ENCODE results near the gene MAP3K14. TPM values are rescaled to one million over a fixed set of nuclear protein-coding genes. Genes with fewer than 3 reads are reported as not detected.
"Not testable (repeated sequence)": the region's sequence is repeated elsewhere in the genome, so short reads cannot be mapped to it uniquely, and the experiment has no call there.

The MAP3K14 gene
- total RNA-seq, 1 donor from 2014 or later, result 8.7 TPM

GRCh38 chr17:45261577-45262515, 55.0 kb downstream of the MAP3K14 start, which contains the start of gene SPATA32:
TSS of gene SPATA32 (minus strand) at chr17:45262094. CDS start at chr17:45262016, 78 bp downstream.
- no peak for DNase-seq (ENCODE audit: low spot score)

DNA sequence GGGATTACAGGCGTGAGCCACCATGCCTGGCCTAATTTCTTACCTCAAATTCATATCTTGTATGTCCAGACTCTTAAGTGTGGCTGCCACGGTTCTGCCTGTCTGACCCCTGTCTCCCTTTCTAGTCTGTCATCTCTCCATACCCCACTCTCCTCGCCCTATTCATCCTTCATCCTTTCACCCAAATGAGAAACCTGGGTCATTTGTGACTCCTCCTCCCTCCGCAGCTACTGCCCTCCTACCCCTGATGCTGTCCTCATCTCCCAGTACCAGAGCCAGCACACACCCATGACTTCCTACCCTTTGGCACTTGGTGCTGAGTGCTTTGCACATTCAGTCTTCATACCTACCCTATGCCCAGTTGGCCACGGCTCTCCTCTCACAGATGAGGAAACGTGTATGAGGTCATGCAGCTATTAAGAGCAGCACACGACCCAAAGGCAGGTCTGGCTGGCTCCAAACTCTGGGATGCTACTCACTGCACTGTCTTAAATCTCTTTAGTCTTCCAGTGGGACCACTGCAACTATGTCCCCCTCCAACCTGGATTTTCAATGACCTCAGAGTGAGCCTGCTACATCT, 56.5 kb downstream of the MAP3K14 start:
- DNase-seq (ENCODE audit: low spot score), result no peak

DNA sequence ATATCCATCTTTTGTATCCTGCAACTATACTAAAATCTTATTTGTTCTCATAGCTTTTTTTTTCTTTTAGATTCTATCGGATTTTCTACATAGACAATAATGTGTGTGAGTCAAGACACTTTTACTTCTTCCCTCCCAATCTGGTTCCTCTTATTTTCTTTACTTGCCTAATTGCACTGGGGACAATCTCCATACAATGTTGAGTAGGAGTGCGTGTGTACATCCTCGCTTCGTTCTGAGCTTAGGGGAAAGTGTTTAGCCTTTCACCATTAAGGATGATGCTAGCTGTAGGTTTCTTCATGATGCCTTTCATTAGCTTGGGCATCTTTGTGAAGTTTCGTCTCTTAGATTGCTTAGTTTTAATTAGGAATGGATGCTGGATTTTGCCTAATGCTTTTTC, 57.8 kb downstream of the MAP3K14 start:
- DNase-seq (ENCODE audit: low spot score), result no peak

GRCh38 chr17:45257115-45257514, 59.7 kb downstream of the MAP3K14 start:
- no peak for DNase-seq (ENCODE audit: low spot score)

DNA sequence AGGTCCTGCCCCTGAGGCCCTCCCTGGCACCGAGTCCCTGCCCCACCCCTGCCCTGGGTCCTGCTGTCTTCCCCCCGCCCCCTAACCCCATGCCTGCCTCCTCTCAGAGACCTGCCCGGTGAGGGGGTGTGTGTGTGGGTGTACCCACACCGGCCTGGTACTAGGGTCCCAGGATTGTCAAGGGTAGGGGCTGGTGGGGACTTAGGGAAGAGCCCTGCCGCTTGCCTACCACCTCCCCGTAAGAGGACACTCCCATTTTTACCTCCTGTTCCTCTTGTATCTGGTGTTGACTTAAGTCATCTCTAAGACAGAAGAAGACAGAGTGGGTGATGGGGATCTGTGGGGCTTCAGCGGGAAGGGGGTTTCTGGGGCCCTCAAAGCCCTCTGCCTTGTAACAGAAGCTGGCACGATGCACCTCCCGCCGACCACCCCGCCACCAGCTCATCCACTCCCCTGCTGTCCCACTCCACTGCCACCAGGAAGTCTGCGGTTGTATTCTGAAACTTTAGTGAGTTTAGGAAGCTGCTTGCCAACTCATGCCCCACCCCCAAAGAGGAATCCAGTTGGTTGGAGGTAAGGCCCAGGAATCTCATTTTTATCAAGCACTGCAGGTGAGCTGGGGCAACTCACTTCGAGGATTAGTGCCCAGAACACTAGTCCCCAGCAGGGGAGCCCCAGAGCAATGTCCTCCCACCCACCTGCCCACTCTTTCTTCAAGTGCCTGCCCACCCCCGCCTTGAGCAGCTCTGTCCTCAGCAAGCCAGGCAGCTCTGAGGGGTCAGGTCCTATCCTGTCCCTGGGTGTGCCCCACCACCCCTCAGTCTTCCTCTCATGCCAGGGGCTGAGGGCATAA, 60.5 kb downstream of the MAP3K14 start:
- no peak for DNase-seq (ENCODE audit: low spot score)

- no peak for DNase-seq (ENCODE audit: low spot score)
Observed at GRCh38 chr17:45255358-45255757, 61.5 kb downstream of the MAP3K14 start.

GRCh38 chr17:45253879-45254278, 62.9 kb downstream of the MAP3K14 start:
- no peak for DNase-seq (ENCODE audit: low spot score)

- not testable (repeated sequence) for DNase-seq (ENCODE audit: low spot score)
Observed at GRCh38 chr17:45253237-45253636, 63.6 kb downstream of the MAP3K14 start.

- no peak for DNase-seq (ENCODE audit: low spot score)
Observed at GRCh38 chr17:45251931-45252330, 64.9 kb downstream of the MAP3K14 start.

GRCh38 chr17:45248132-45248957, 68.5 kb downstream of the MAP3K14 start:
- no peak for DNase-seq (ENCODE audit: low spot score)

DNA sequence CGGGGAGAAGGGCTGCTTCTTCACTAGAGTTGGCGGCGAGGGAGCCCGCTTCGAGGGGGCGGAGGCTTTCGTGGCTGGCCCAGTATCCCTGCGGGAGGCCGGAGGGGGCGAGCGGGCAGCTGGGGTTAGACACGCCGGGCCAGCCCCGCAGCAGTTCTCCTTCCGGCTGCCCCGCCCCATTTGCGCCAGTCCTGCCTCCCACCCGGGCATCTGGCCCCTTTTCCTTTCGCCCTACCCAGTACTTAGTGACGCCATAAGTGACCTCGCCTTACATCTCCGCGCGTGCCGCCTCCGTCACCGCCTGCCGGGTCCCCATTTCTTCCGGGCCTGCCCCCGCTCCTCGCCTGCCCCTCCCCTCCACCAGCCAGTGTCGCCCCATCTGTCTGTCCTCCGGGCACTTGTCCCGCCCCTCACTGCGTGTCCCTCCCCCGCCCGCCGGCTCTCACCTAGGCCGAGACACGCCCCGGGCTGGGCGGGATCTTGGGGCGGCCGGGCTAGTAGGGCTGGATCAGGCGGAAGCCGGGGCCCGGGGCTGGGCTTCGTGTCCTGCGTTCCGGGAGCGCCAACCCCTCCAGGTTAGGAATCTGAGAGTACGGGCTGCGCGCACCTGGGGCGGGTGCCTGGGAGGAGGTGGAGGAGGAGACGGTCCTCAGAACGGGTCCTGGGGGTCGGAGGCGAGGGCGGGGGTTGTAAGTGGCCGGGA, 69.2 kb downstream of the MAP3K14 start:
- peak; percentile 96 for DNase-seq (ENCODE audit: low spot score)

- DNase-seq (ENCODE audit: low spot score), result no peak
Observed at GRCh38 chr17:45246861-45247428, 69.9 kb downstream of the MAP3K14 start.

DNA sequence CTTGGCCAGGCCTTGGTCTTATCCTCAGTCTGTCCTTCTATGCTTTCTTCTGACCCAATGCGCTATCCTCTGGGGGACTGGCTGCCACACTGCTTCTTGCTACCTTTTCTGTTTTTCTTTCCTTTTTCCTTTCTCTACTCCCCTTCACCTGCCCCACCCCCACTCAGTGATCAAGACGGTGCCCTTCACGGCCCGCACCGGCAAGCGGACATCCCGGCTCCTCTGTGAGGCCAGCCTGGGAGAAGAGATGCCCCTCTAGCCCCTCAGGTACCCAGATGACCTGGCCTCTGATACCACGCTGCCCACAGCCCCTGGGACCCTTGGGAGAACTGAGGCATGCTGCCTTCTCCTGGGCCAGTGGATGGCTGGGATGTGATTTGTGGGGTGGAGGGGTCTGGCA, 70.5 kb downstream of the MAP3K14 start:
- DNase-seq (ENCODE audit: low spot score), result no peak

DNA sequence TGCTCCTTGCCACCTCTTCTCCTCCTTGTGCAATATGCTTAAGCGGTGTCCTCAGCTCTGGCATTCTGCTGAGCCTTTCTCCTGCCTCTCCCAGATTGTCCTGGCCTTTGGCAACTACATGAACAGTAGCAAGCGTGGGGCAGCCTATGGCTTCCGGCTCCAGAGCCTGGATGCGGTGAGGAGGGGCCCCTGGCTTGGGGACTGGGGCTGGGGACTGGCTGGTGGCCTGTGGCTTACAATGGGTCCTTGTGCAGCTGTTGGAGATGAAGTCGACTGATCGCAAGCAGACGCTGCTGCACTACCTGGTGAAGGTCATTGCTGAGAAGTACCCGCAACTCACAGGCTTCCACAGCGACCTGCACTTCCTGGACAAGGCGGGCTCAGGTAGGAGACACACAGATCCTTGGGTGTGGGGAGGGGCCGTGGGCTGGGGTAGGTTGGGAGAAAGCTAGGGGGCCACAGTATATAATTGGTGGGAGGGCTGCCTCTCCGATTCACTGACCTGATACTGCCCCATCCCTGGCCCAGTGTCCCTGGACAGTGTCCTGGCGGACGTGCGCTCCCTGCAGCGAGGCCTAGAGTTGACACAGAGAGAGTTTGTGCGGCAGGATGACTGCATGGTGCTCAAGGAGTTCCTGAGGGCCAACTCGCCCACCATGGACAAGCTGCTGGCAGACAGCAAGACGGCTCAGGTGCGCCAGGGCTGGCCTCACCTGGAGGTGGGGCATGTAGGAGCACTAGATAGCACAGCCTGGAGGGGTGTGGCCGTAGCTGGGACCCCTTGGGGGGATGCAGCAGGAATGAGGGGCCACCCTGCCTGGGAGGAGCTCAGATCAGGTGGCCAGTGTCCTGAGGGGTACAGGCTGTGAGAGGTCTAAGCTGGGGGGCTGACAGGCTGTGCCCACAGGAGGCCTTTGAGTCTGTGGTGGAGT, 71.8 kb downstream of the MAP3K14 start:
- DNase-seq (ENCODE audit: low spot score), result no peak

DNA sequence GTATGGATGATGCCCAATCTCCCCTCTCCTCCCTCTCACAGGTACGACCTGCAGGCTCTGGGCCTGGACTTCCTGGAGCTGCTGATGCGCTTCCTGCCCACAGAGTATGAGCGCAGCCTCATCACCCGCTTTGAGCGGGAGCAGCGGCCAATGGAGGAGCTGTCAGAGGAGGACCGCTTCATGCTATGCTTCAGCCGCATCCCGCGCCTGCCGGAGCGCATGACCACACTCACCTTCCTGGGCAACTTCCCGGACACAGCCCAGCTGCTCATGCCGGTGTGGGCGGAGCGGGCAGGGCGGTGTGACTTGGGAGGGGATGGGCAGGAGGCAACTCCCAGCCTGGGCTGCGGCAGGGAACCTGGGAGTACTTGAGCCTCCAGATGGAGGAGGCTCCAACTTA, 73.1 kb downstream of the MAP3K14 start:
- DNase-seq (ENCODE audit: low spot score), result no peak

DNA sequence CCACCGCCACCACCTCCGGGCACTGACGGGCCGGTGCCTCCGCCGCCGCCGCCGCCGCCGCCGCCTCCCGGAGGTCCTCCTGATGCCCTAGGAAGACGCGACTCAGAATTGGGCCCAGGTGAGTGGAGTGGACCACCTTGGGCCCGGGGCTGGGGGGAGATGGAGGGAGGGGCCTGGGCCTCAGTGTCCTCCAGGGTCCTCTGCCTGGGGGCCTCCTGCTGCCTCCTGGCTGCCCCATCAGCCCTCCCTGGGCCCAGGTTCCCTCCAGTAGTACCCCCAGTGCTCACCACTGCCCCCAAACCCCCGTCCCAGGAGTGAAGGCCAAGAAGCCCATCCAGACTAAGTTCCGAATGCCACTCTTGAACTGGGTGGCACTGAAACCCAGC, 74.8 kb downstream of the MAP3K14 start:
- no peak for DNase-seq (ENCODE audit: low spot score)

DNA sequence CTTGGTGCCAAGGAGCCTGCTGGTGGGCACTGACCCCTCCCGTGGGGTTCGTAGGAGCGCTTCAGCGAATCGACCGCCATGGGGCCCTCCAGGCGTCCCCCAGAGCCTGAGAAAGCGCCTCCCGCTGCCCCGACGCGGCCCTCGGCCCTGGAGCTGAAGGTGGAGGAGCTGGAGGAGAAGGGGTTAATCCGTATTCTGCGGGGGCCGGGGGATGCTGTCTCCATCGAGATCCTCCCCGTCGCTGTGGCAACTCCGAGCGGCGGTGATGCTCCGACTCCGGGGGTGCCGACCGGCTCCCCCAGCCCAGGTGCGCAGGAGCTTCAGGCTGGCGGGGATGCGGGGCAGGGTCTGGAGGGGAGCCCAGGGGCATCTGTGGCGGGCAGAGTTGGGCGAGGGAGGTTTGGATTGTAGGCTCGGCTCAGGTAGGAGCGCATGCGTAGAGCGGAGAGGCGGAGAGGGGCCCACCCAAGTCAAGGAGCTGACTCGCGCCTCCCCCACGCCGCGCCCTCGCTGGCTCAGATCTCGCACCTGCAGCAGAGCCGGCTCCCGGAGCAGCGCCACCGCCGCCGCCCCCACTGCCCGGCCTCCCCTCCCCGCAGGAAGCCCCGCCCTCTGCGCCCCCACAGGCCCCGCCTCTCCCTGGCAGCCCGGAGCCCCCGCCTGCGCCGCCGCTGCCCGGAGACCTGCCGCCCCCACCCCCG, 75.3 kb downstream of the MAP3K14 start:
- DNase-seq (ENCODE audit: low spot score), result no peak

DNA sequence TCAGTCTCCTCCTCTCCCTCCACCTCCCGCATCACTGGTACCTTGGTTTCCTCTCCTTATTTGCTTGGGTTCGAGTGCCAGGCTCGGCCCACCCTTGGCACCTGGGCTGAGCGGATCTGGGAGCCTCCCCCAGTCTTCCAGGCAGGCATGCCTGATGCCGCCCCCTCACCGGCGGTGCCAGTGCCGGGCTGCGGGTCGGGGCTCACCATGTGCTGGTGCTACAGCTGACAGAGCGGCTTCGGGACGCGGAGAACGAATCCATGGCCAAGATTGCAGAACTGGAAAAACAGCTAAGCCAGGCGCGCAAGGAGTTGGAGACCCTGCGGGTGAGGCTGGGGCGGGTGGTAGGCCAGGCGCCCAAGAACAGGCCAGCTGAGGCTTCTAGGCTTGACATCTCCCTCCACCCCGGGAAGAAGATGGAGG, 75.9 kb downstream of the MAP3K14 start:
- no peak for DNase-seq (ENCODE audit: low spot score)
